Right lobe of liver (tissue), 6 donors: ENCODE measurements around the gene SLC25A44. TPM values are rescaled to one million over a fixed set of nuclear protein-coding genes. Genes with fewer than 3 reads are reported as not detected.
A peak's percentile ranks its signal among the peaks of the same experiment; 100 is the strongest.

ENCODE experiments used
- ATAC-seq, 4 donors: fragments of 200-7000 bp; cut with Tn5 transposase; one replicate each; pipeline ENCODE4 v1.9.1; 2020; ENCODE audit warnings: mild to moderate bottlenecking in 4 of 4, moderate library complexity in 4 of 4
- DNase-seq, 3 donors: peaks; one replicate each; pipeline ENCODE4 v3.0.0-alpha.2; 2020
- H3K27ac ChIP-seq, 3 donors: fragments of 200-600 bp; one replicate each; pipeline ENCODE4 v1.8.0; 2022
- H3K27me3 ChIP-seq, 2 donors: fragments of 200-600 bp; one replicate each; pipeline ENCODE4 v1.8.0; 2022
- H3K36me3 ChIP-seq, 4 donors: fragments of 200-600 bp; sonication (generic) in 1 of 4; one replicate each; pipeline versions ENCODE4 v1.5.1 to v1.8.0; 2017 to 2022; ENCODE audit warnings: control low read depth in 1 of 4
- H3K4me1 ChIP-seq, 4 donors: fragments of 200-600 bp; sonication (generic) in 1 of 4; one replicate each; pipeline versions ENCODE4 v1.5.1 to v1.8.0; 2017 to 2022; ENCODE audit warnings: control low read depth in 1 of 4
- H3K4me3 ChIP-seq, 3 donors: fragments of 200-600 bp; one replicate each; pipeline ENCODE4 v1.8.0; 2022
- H3K9me3 ChIP-seq, 4 donors: fragments of 200-600 bp; sonication (generic) in 1 of 4; one replicate each; pipeline versions ENCODE4 v1.5.1 to v1.8.0; 2017 to 2022; ENCODE audit warnings: control low read depth in 1 of 4
- POLR2A ChIP-seq: fragments of 450-650 bp; IDR thresholded peaks from one replicate; pipeline ENCODE4 v1.6.1; 2017; ENCODE audit warnings: antibody characterized with exemption, mild to moderate bottlenecking
- WGBS: methylation state at CpG from one replicate; pipeline ENCODE4 v1.1.6; 2018; ENCODE audit warnings: low coverage, low lambda C conversion rate; ENCODE audit not compliant: insufficient coverage; ENCODE audit errors: missing lambda C conversion rate; 5-methylcytosine and 5-hydroxymethylcytosine counted together
- intact Hi-C, 2 donors: fragments of 100-400 bp; cut with DNase I; formaldehyde crosslinking; loops; one replicate each; pipeline versions ENCODE4 v1.11.2 to v1.14.1; 2022
- total RNA-seq, 6 experiments: library from RNA; depleted of rRNA in 2 of 6; stranded (reverse); fragments of >200 nt in 2 of 6; fragmentation: NEBNext Ultra II Directional in 3 of 6; extraction: Animal tissue kit (Norgen Biotek cat#: 25700) in 3 of 6; gene quantifications; one replicate each; pipeline versions ENCODE4 v1.1.0 to v1.2.4, GENCODE V29; 2016 to 2023
- TF ChIP-seq, protein P1 (sequence below), 4 donors: fragments of 200-600 bp in 3 of 4; fragments of 450-650 bp in 1 of 4; IDR thresholded peaks; one replicate each; pipeline versions ENCODE4 v1.5.1 to v1.8.0; 2016 to 2022; ENCODE audit warnings: antibody characterized with exemption in 4 of 4, mild to moderate bottlenecking in 2 of 4
- donor health status: DM: no; HTN: yes; CAD: no.
- donor health status: DM: no; HTN: no; CAD: no.
- donor health status: DM: no; HTN: no; CAD: no.
- donor health status: DM: no; HTN: yes; CAD: no.
- donor health status: DM: no; HTN: yes; CAD: no.

Gene SLC25A44
- total RNA-seq, 6 experiments from 2014 or later: 19.1 to 30.5 (median 20.0) TPM

DNA sequence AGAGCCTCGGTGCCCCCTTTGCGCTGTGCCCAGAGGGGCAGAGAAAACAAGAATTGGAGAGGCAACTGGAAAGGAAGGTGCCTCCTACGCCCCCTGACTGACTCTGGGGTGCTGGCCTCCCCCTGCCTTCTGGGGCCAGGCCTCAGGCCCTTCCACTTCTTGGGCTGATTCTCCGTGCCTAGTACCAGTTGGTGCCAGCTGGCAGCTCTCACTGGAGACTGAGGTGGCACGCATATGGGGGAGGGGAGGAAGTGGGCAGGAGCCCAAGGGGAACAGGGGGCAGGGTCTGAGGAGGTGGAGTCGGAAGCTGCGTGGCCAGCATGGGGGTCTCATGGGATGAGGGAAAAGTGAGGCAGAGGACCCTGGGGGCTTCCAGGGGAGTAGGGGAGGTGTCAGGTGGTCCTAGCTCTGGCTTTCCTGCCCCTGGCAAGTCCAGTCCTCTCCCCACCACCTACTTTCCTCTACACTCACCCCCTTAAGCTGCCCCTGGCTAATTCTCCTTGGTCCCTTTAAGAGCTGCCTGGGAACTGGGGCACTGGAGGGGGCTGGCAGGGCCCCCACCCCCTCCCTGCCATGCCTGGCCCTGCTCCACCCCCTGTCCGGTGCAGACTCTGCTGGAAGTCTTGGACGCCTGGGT, 47.0 kb upstream of the SLC25A44 start:
- Histone ChIP-seq H3K4me3 (no peak overlapping the region), H3K27ac (peak overlapping the region in 1 of 3 donors; percentile 27)
- 43% methylated on average over 9 of the region's 9 CpGs for WGBS

DNA sequence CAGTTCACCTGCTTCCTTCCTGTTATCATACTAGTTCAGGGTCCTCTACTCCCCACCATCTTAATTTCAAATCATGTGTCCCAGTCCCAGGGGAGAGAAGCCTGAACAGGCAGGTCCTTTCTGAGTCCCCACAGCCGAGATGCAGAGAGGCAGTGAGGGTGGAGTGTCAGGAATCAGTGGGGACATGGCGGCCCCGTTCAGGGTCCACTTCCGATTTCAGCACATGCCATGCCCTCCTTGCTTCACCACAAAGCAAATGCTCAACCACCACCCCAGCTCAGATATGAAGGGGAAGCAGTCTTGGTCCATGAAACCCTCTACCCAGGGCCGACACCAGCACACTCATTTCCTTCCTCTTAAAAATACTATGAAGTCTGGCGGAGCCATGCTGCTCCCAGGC, 45.7 kb upstream of the SLC25A44 start:
- H3K27me3 ChIP-seq: no peaks in the 10 kb centered on the region
- intact Hi-C loops: loop anchor here (5.0 kb wide), 1 partner anchor 79 kb away; no protein-coding TSS in a partner anchor
- H3K36me3 ChIP-seq: no peaks in the 10 kb centered on the region
- no peak overlapping the region for H3K4me3 ChIP-seq
- 67% methylated on average over 4 of the region's 6 CpGs for WGBS
- H3K4me1 ChIP-seq: peaks cover 0 to 15% (median 10%) of the 10 kb centered on the region in 4 donors
- H3K9me3 ChIP-seq: no peaks in the 10 kb centered on the region
- DNase-seq (no peak), ATAC-seq (peak; percentile 11 to 36 (median 20))
- TF ChIP-seq POLR2A: no peak
- TF ChIP-seq, protein P1, sequence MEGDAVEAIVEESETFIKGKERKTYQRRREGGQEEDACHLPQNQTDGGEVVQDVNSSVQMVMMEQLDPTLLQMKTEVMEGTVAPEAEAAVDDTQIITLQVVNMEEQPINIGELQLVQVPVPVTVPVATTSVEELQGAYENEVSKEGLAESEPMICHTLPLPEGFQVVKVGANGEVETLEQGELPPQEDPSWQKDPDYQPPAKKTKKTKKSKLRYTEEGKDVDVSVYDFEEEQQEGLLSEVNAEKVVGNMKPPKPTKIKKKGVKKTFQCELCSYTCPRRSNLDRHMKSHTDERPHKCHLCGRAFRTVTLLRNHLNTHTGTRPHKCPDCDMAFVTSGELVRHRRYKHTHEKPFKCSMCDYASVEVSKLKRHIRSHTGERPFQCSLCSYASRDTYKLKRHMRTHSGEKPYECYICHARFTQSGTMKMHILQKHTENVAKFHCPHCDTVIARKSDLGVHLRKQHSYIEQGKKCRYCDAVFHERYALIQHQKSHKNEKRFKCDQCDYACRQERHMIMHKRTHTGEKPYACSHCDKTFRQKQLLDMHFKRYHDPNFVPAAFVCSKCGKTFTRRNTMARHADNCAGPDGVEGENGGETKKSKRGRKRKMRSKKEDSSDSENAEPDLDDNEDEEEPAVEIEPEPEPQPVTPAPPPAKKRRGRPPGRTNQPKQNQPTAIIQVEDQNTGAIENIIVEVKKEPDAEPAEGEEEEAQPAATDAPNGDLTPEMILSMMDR (IDR thresholded peaks at IDR 0.05): no peak
- peak overlapping the region in 1 of 3 donors; percentile 32 for H3K27ac ChIP-seq

More for the DNA sequence above, 47.0 kb upstream of the SLC25A44 start:
- ATAC-seq (peak; percentile 15 to 51 (median 36)), DNase-seq (no peak)
- intact Hi-C loops: loop anchor here (5.0 kb wide), 1 partner anchor 80 kb away; no protein-coding TSS in a partner anchor
- H3K27me3 ChIP-seq: no peaks in the 10 kb centered on the region
- no peak for TF ChIP-seq POLR2A
- TF ChIP-seq, protein P1 (IDR thresholded peaks at IDR 0.05): no peak
- H3K9me3 ChIP-seq: no peaks in the 10 kb centered on the region
- no peaks in the 10 kb centered on the region for H3K36me3 ChIP-seq
- peaks cover 0 to 15% (median 10%) of the 10 kb centered on the region in 4 donors for H3K4me1 ChIP-seq

DNA sequence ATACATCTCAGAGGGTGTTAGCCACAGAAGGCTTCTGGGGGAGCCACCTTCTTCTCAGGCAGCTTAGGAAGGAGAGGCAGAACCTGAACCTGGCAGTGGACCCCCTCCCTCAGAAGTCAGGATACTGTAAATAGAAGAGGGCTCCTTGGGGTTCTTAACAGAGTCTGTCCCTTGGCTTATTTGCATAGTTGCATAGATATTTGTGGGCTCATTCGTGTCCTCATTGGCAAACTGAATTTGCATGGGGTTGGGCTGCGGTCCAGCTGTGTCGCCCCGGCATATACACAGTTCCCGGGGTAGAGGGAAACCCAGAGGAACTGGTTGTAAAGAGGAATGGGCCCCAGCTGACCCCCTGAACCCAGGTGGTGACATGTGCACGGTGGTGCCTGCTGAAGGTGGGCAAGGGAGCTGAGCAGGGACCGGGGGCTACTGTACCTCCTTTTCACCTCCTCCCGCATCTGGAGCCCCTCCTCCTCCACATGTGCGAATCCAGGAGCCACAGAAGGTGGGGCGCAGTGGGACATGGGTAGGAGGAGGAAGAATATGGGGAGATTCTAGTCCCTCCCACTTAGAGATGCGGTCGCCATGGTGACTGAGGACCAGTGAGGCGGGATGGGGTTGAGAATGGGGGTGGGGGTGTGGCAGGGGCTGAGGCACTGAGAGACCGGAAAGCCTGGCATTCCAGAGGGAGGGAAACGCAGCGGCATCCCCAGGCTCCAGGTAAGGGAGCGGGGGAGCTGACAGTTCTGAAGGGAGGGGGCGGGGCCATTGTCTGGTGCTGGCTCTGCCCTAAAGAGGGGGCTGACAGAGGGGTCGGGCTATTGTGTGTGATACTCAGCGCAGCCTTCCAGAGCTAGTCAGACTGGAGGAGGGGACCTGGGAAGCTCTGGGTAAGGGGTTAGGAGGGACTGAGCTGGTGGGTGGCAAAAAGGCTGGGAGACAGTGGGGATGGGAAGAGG, 44.3 kb upstream of the SLC25A44 start:
- Histone ChIP-seq H3K4me3 (no peak overlapping the region), H3K9me3 (no peaks in the 10 kb centered on the region), H3K36me3 (no peaks in the 10 kb centered on the region), H3K27me3 (no peaks in the 10 kb centered on the region), H3K4me1 (peaks cover 0 to 15% (median 10%) of the 10 kb centered on the region in 4 donors), H3K27ac (no peak overlapping the region)
- TF ChIP-seq POLR2A: no peak
- TF ChIP-seq, protein P1 (IDR thresholded peaks at IDR 0.05): no peak
- no peak for ATAC-seq
- WGBS: 66% methylated on average over 13 of the region's 20 CpGs
- intact Hi-C loops: loop anchor here (5.0 kb wide), 1 partner anchor 78 kb away; no protein-coding TSS in a partner anchor
- no peak for DNase-seq

DNA sequence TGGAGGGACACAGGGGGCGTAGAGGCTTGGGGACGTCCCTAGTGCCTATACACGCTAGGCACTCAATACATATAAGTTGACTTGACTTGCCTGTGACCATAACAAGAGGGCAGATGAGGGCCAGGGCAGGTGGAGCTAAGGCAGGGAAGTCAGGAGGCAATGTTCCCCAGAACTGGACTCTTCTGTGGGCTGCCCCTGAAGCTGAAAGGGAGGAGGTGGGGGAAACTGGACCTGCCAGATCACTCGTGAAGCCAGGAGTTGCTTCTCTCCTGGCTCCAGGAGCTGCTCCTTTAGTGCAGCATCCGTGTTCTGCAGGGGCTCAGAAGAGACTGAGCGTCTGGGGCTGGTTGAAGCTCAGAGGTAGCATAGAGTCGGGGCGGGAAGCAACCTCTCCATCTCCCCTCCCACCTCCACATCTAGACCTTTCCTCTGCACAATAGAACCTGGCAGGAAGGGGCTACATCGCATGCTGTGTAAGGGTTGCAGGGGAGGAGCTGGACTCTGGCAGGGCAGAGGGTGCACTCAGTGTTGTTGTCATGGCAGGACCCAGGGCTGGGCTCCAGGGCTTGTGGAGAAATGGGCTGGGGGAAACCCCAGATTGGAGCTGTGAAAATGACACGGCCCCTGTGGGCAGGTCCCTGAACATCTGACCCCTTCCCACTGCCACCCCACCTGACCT, 43.4 kb upstream of the SLC25A44 start:
- H3K4me1 ChIP-seq: peaks cover 0 to 15% (median 10%) of the 10 kb centered on the region in 4 donors
- H3K27ac ChIP-seq: no peak overlapping the region
- H3K27me3 ChIP-seq: no peaks in the 10 kb centered on the region
- WGBS: 49% methylated on average over 4 of the region's 10 CpGs
- no peaks in the 10 kb centered on the region for H3K36me3 ChIP-seq
- DNase-seq (no peak), ATAC-seq (no peak)
- TF ChIP-seq, protein P1 (IDR thresholded peaks at IDR 0.05): no peak
- TF ChIP-seq POLR2A: no peak
- H3K9me3 ChIP-seq: no peaks in the 10 kb centered on the region
- H3K4me3 ChIP-seq: no peak overlapping the region
- intact Hi-C loops: no loop called here
